Measurements from ENCODE around the gene PRG2. TPM values are rescaled to one million over a fixed set of nuclear protein-coding genes. Genes with fewer than 3 reads are reported as not detected.

Gene PRG2
- total and polyA plus RNA-seq, 2 of the 4 experiments (the other 2 are of a cell fraction): not detected

DNA sequence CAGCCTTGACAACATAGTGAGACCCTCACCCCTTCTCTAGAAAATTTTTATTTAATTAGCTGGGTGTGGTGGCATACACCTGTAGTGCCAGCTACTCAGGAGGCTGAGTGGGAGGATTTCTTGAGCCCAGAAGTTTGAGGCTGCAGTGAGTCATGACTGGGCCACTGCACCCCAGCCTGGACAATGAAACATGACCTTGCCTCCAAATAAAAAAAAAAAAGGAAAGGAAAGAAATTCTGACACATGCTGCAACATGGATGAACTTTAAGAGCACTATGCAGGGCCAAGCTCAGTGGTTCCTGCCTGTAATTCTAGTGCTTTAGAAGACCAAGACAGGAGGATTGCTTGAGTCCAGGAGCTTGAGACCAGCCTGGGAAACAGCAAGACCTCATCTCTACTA, 27.7 kb upstream of the PRG2 start:
- no peaks in the 10 kb centered on the region for H4K20me1 ChIP-seq (ENCODE audit: insufficient read depth, low read length)
- no peak overlapping the region for H2AFZ ChIP-seq (replicated peaks; ENCODE audit: low read length, poor library complexity)
- no peak overlapping the region for H2AK5ac ChIP-seq (ENCODE audit: low read depth, low read length)
- H2AK9ac ChIP-seq (replicated peaks; ENCODE audit: low read depth, low read length, poor library complexity): no peak overlapping the region
- H4K91ac ChIP-seq (ENCODE audit: insufficient read depth, low read depth, low read length): no peak overlapping the region
- DNase-seq (no peak), ATAC-seq (ENCODE audit: low read depth) (no peak)
- H2BK5ac ChIP-seq (ENCODE audit: low read depth, low read length, poor library complexity, severe bottlenecking): no peak overlapping the region
- no peak overlapping the region for H2BK20ac ChIP-seq (ENCODE audit: low read depth, low read length)
- POLR2A ChIA-PET (ENCODE audit: unreplicated experiment): no interaction called here
- H3K27ac ChIP-seq (ENCODE audit: insufficient read depth, low read length): no peak overlapping the region
- BruUV-seq (replicated peaks): no TSS peak
- no peak overlapping the region for H2BK120ac ChIP-seq (ENCODE audit: low read depth, low read length)
- H3K36me3 ChIP-seq (ENCODE audit: control insufficient read depth, insufficient read depth, low read length): peaks cover 28% of the 10 kb centered on the region
- no peak overlapping the region for H3K4me3 ChIP-seq (ENCODE audit: insufficient read depth, low read depth, low read length)
- H3K23ac ChIP-seq (ENCODE audit: low read depth, low read length): no peak overlapping the region
- no peaks in the 10 kb centered on the region for H3K9me3 ChIP-seq (ENCODE audit: control insufficient read depth, insufficient read depth, low read length)
- no peak overlapping the region for H4K8ac ChIP-seq (ENCODE audit: low read depth in 2 of 2, low read length in 2 of 2)
- H3K9ac ChIP-seq (ENCODE audit: low read depth, low read length): no peak overlapping the region
- H3K56ac ChIP-seq (ENCODE audit: extremely low read depth, insufficient read depth, low read length): no peak overlapping the region
- no peak overlapping the region for H4K5ac ChIP-seq (ENCODE audit: low read depth, low read length)
- H3K4ac ChIP-seq (ENCODE audit: low read depth, low read length): no peak overlapping the region
- intact Hi-C loops (cut with micrococcal nuclease) (no loop called here), dilution Hi-C loops (cut with HindIII; ENCODE audit: low sequenced_read_pairs, unreplicated experiment) (no loop called here), in situ Hi-C loops (cut with MboI; ENCODE audit: low sequenced_read_pairs) (no loop called here)
- no peaks in the 10 kb centered on the region for H3K4me1 ChIP-seq (ENCODE audit: control insufficient read depth, insufficient read depth, low read length)
- H3K9me1 ChIP-seq (ENCODE audit: insufficient read depth, low read length): no peaks in the 10 kb centered on the region; the same call in 1 of the 2 replicates
- H3K14ac ChIP-seq (replicated peaks; ENCODE audit: low read depth, low read length): no peak overlapping the region
- H2BK15ac ChIP-seq (ENCODE audit: low read depth, low read length): no peak overlapping the region
- H3K18ac ChIP-seq (ENCODE audit: low read depth, low read length): no peak overlapping the region
- no peaks in the 10 kb centered on the region for H3K27me3 ChIP-seq (ENCODE audit: control insufficient read depth, insufficient read depth, low read length)
- no peak overlapping the region for H3K4me2 ChIP-seq (ENCODE audit: low read depth, low read length)
- CTCF ChIA-PET: interaction anchor here (0.7 to 1.3 kb wide), 2 partner anchors 9 to 39 kb away, joined by 3 to 10 read pairs; partner anchors contain the start of gene SLC43A3
- TF ChIP-seq FOS (IDR thresholded peaks at IDR 0.05; ENCODE audit: low read depth, low read length) (no peak), RCOR1 (IDR thresholded peaks at IDR 0.05; ENCODE audit: insufficient replicate concordance, low read length) (no peak), RAD21 (IDR thresholded peaks at IDR 0.05; ENCODE audit: low read length) (no peak), CHD1 (IDR thresholded peaks at IDR 0.05; ENCODE audit: low read depth, low read length) (no peak), NFE2L2 (IDR thresholded peaks at IDR 0.05; ENCODE audit: low read depth, low read length) (no peak), MXI1 (IDR thresholded peaks at IDR 0.05; ENCODE audit: borderline replicate concordance, low read depth, low read length) (no peak), SMC3 (IDR thresholded peaks at IDR 0.05; ENCODE audit: low read depth, low read length) (no peak), CEBPB (IDR thresholded peaks at IDR 0.05; ENCODE audit: low read depth, low read length) (no peak), MAZ (IDR thresholded peaks at IDR 0.05; ENCODE audit: borderline replicate concordance, low read depth, low read length) (no peak), POLR2A (IDR thresholded peaks at IDR 0.05; ENCODE audit: low read depth, low read length) (no peak), BHLHE40 (IDR thresholded peaks at IDR 0.05; ENCODE audit: low read depth, low read length) (no peak), MAFK (IDR thresholded peaks at IDR 0.05; ENCODE audit: low read depth, low read length) (no peak), RFX5 (IDR thresholded peaks at IDR 0.05; ENCODE audit: low read depth, low read length) (no peak)
- TF ChIP-seq, protein P1, sequence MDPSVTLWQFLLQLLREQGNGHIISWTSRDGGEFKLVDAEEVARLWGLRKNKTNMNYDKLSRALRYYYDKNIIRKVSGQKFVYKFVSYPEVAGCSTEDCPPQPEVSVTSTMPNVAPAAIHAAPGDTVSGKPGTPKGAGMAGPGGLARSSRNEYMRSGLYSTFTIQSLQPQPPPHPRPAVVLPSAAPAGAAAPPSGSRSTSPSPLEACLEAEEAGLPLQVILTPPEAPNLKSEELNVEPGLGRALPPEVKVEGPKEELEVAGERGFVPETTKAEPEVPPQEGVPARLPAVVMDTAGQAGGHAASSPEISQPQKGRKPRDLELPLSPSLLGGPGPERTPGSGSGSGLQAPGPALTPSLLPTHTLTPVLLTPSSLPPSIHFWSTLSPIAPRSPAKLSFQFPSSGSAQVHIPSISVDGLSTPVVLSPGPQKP (IDR thresholded peaks at IDR 0.05; ENCODE audit: borderline replicate concordance, low read depth, low read length): no peak
- TF ChIP-seq, protein P2, sequence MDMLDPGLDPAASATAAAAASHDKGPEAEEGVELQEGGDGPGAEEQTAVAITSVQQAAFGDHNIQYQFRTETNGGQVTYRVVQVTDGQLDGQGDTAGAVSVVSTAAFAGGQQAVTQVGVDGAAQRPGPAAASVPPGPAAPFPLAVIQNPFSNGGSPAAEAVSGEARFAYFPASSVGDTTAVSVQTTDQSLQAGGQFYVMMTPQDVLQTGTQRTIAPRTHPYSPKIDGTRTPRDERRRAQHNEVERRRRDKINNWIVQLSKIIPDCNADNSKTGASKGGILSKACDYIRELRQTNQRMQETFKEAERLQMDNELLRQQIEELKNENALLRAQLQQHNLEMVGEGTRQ (IDR thresholded peaks at IDR 0.05; ENCODE audit: low read depth, low read length): no peak
- TF ChIP-seq, protein P3, sequence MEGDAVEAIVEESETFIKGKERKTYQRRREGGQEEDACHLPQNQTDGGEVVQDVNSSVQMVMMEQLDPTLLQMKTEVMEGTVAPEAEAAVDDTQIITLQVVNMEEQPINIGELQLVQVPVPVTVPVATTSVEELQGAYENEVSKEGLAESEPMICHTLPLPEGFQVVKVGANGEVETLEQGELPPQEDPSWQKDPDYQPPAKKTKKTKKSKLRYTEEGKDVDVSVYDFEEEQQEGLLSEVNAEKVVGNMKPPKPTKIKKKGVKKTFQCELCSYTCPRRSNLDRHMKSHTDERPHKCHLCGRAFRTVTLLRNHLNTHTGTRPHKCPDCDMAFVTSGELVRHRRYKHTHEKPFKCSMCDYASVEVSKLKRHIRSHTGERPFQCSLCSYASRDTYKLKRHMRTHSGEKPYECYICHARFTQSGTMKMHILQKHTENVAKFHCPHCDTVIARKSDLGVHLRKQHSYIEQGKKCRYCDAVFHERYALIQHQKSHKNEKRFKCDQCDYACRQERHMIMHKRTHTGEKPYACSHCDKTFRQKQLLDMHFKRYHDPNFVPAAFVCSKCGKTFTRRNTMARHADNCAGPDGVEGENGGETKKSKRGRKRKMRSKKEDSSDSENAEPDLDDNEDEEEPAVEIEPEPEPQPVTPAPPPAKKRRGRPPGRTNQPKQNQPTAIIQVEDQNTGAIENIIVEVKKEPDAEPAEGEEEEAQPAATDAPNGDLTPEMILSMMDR (conservative IDR thresholded peaks at IDR 0.05; ENCODE audit: low read depth, low read length): no peak
- 0 out of 4 replicates have a peak, but pooled peaks cover 0 to 3% of the 10 kb centered on the region in 2 experiments for H3K79me1 ChIP-seq (ENCODE audit: low read depth in 1 of 2, low read length in 2 of 2)
